ENCODE results near the gene LRRC61.

DNA sequence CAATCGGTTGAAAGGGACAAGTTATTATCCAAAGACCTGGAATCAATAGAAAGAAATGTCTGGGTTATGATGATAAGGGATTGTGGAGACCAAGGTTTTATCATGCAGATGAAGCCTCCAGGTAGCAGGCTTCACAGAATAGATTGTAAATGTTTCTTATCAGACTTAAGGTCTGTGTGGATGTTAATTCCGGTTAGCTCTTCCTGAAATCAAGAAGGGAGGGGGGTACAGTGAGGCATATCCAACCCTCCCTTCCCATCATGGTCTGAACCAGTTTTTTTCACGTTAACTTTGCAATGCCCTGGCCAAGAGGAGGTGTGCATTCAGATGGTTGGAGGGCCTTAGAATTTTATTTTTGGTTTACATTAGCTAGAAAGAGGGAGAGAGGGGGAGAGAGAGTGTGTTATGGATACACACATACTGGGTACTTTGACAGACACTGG lies 9.8 kb upstream of the LRRC61 start:
- TF ChIP-seq POLR2AphosphoS5 (IDR thresholded peaks at IDR 0.05; ENCODE audit: low read depth, low read length) (no peak), PAX5 (IDR thresholded peaks at IDR 0.05; ENCODE audit: insufficient read depth, low read length, severe bottlenecking) (no peak), TAF1 (IDR thresholded peaks at IDR 0.05; ENCODE audit: low read depth, low read length) (no peak), POLR2A (IDR thresholded peaks at IDR 0.05; ENCODE audit: low read depth, low read length) (no peak)
